ENCODE measurements around the gene LNPK.

GRCh38 chr2:176027806-176028205 is 25.7 kb upstream of the LNPK start:
- TF ChIP-seq CTCF (IDR thresholded peaks at IDR 0.05): no peak
- TF ChIP-seq EP300 (IDR thresholded peaks at IDR 0.05): no peak
- TF ChIP-seq POLR2A (IDR thresholded peaks at IDR 0.05): no peak

Data from ovary (tissue), 3 donors.